H54 (cell line): ENCODE data around the gene ATOSB.
A peak's percentile ranks its signal among the peaks of the same experiment; 100 is the strongest.
"Not testable (repeated sequence)": the region's sequence is repeated elsewhere in the genome, so short reads cannot be mapped to it uniquely, and the experiment has no call there.

Experiments used
- DNase-seq: peaks from one replicate; pipeline ENCODE4 v3.0.0; 2011; ENCODE audit warnings: low spot score, mixed read lengths; ENCODE audit not compliant: insufficient read length
- FAIRE-seq: peaks from 3 replicates; lab custom pipeline; 2011; peaks lifted over from hg19 to GRCh38; lab: Jason Lieb, UNC
- POLR2A ChIP-seq: IDR thresholded peaks from 2 replicates; pipeline ENCODE4 v1.6.1; 2011; ENCODE audit warnings: low read depth, mild to moderate bottlenecking, low read length

Gene ATOSB

GRCh38 chr9:35115680-35116538 lies at the start of gene ATOSB:
ATOSB (minus strand) TSS chr9:35115862; CDS start chr9:35108274, 7,588 bp downstream.
- FAIRE-seq: no peak
- peak; percentile 56 for TF ChIP-seq POLR2A
- DNase-seq: peak; percentile 63

DNA sequence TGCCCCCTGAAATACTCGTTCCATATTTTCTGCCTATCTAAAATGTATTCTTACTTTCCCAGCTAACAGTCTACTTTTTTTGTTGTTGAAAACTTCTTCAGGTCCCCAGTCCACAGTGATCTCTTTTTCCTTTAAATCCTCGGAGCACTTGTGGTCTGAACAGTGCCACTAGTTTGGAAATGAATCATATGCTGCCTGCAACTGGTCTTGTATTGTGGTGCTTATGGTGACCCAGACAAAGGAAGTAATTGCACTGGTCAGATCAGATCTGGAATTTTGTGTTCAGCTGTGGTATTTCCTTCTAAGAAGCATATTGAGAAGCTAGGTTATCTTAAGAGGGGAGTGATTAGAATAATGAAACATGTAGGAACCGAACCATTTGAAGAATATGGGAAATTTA lies 49.0 kb upstream of the ATOSB start:
- no peak for TF ChIP-seq POLR2A
- FAIRE-seq: peak; percentile 97
- DNase-seq: peak; percentile 35

GRCh38 chr9:35163413-35163812 lies 47.8 kb upstream of the ATOSB start:
- no peak for DNase-seq
- TF ChIP-seq POLR2A: no peak
- no peak for FAIRE-seq

DNA sequence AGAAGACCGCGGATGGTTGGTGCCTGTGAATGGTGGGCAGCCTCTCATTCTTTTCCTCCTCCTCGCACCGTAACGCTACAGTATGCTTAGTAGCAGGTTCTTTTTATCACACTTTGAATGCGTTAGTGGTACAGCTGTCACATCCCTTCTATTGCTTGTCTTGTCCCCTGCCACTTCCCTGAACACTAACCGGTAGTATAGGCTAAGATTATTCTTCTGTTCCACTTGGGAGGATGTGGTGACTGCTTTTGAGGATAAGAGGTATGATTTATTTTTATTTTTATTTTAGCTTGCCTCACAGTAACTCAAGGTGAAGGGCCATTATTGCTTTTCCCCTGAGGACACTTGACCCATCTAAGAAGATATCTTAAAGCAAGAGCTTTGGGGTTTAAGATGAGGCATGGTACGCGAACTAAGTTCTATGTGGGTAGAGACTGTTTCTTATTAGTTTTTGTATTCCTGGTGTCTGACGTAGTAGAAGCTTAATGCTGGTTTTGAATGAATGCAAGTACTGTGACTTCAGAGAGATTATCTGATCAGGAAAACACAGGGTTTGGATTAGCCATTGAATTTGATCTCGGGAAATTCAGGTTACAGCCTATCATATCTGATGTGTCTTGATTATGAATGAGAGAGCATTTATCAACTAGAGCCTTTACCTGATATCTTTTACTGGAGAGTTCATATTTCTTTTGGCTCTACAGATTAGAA lies 47.1 kb upstream of the ATOSB start:
- DNase-seq: no peak
- TF ChIP-seq POLR2A: no peak
- no peak for FAIRE-seq

GRCh38 chr9:35161713-35162604 lies 46.3 kb upstream of the ATOSB start, which contains the start of gene UNC13B:
UNC13B (plus strand) TSS chr9:35162009; CDS start chr9:35162284, 275 bp downstream.
- TF ChIP-seq POLR2A: peak; percentile 52; the same call in 1 of the 2 replicates
- FAIRE-seq: peak; percentile 67
- DNase-seq: peak; percentile 82

GRCh38 chr9:35158501-35159280 lies 43.0 kb upstream of the ATOSB start:
- TF ChIP-seq POLR2A: no peak
- FAIRE-seq (no peak), DNase-seq (no peak)

DNA sequence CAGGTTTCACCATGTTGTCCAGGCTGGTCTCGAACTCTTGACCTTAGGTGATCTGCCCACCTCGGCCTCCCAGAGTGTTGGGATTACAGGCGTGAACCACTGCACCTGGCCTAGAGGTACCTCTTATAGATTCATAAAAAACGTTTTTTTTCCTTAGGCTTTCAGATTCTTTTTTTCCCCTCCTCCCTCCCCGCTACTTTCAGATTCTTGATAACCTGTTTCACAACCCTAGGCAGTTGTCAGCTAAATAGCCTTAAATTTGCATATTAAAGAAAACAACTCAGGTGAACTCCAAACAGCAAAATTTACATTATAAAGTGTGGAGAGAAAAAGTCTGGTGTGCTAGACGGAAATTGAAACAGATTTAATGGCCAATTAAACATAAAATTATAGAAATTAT lies 42.2 kb upstream of the ATOSB start:
- not testable (repeated sequence) for DNase-seq, FAIRE-seq

- FAIRE-seq (no peak), DNase-seq (no peak)
- no peak for TF ChIP-seq POLR2A
Measured at GRCh38 chr9:35156781-35157180, 41.1 kb upstream of the ATOSB start.

GRCh38 chr9:35152926-35153325 lies 37.3 kb upstream of the ATOSB start:
- no peak for TF ChIP-seq POLR2A
- no peak for DNase-seq
- no peak for FAIRE-seq

GRCh38 chr9:35147941-35148563 lies 32.4 kb upstream of the ATOSB start:
- FAIRE-seq, DNase-seq: not testable (repeated sequence)

GRCh38 chr9:35142037-35142436 lies 26.4 kb upstream of the ATOSB start:
- FAIRE-seq: no peak

GRCh38 chr9:35140093-35140492 lies 24.4 kb upstream of the ATOSB start:
- FAIRE-seq: no peak
- TF ChIP-seq POLR2A: no peak
- DNase-seq: no peak

More at GRCh38 chr9:35142037-35142436, 26.4 kb upstream of the ATOSB start:
- TF ChIP-seq POLR2A: no peak
- no peak for DNase-seq
